WTC11 (cell line): ENCODE data around the gene VSTM2B.

ENCODE experiments used
- NFE2L1 ChIP-seq: sonication (generic); formaldehyde crosslinking; IDR thresholded peaks from 2 replicates; pipeline ENCODE4 v1.8.1; 2023; ENCODE audit warnings: missing genetic modification reagents
- SP1 ChIP-seq: sonication (generic); formaldehyde crosslinking; conservative IDR thresholded peaks from 2 replicates; pipeline ENCODE4 v1.8.1; 2022; ENCODE audit warnings: missing genetic modification reagents
- TF ChIP-seq, protein P1 (sequence below): fragments of 200-600 bp; IDR thresholded peaks from 2 replicates; pipeline ENCODE4 v1.8.0; 2022; ENCODE audit warnings: antibody characterized with exemption

DNA sequence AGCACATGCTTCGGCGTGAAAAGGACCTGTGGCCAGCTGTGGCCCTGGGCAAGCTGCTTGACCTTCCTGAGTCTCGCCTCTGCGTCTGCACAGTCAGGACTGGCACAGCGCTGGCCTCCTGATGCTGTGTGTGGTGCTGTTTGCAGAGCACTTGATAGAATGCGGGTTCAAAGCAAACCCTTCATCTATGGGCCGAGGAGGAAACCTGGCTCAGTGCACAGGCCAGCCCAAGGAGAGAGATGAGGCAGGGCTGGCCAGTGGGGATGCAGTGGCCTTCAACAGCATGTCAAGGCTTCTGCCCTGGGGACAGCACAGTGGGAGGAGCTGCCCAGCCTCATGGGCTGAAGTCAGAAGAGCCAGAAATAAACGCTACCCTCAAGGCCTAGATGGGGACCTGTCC lies 21.3 kb upstream of the VSTM2B start:
- TF ChIP-seq, protein P1, sequence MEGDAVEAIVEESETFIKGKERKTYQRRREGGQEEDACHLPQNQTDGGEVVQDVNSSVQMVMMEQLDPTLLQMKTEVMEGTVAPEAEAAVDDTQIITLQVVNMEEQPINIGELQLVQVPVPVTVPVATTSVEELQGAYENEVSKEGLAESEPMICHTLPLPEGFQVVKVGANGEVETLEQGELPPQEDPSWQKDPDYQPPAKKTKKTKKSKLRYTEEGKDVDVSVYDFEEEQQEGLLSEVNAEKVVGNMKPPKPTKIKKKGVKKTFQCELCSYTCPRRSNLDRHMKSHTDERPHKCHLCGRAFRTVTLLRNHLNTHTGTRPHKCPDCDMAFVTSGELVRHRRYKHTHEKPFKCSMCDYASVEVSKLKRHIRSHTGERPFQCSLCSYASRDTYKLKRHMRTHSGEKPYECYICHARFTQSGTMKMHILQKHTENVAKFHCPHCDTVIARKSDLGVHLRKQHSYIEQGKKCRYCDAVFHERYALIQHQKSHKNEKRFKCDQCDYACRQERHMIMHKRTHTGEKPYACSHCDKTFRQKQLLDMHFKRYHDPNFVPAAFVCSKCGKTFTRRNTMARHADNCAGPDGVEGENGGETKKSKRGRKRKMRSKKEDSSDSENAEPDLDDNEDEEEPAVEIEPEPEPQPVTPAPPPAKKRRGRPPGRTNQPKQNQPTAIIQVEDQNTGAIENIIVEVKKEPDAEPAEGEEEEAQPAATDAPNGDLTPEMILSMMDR = no peak
- TF ChIP-seq SP1 (CRISPR knock-in tag) = no peak
- TF ChIP-seq NFE2L1 = no peak
